ENCODE data around the gene GHITM. TPM values are rescaled to one million over a fixed set of nuclear protein-coding genes. Genes with fewer than 3 reads are reported as not detected.

GHITM gene
- total RNA-seq, 2 donors from 2014 or later: 84.5 to 85.8 TPM

DNA sequence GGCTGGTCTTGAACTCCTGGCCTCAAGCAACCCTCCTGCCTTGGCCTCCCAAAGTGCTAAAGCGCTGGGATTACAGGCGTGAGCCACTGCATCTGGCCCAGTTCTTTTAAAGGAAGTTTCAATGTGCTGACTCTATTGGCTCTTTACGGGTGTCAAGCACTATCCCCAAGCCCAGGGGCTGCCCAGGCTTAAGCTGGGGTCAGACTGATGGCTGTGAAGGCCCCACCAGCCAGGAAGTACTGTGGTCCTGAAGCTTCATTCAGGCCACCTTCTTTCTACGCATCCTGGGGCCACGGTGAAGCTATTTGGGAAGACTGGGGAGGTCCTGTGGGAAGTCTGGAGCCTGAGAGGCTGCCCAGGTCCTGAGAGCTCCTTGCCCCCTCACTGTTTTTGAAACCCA lies 42.3 kb downstream of the GHITM start:
- 93 to 100% methylated on average over 4 to 5 of the region's 5 CpGs for WGBS, 2 experiments (ENCODE audit: insufficient coverage in 1 of 2, insufficient read length in 1 of 2)

DNA sequence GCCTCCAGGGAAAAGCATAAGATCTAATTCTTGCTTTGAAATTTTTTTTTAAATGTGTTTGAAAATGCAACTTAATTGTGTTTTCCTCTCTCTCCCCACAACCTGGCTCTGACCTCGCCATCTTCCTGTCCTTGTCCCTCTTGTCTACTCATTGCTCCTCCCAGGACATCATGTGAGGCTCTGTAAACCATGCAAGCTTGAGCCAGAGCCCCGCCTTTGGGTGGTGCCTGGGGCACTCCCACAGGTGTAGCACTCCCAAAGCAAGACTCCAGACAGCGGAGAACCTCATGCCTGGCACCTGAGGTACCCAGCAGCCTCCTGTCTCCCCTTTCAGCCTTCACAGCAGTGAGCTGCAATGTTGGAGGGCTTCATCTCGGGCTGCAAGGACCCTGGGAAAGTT lies 45.2 kb downstream of the GHITM start:
- peaks cover 19% of the 10 kb centered on the region for H3K27me3 ChIP-seq (ENCODE audit: control insufficient read depth, insufficient read depth, low read length, poor library complexity, severe bottlenecking)
- H3K9ac ChIP-seq (ENCODE audit: extremely low read depth, low read length, poor library complexity, severe bottlenecking): no peak overlapping the region
- no peak for DNase-seq
- H3K4me1 ChIP-seq (ENCODE audit: control insufficient read depth, insufficient read depth, low read length): no peaks in the 10 kb centered on the region
- Mint-ChIP-seq H3K36me3 (ENCODE audit: low read depth) (no peaks in the 10 kb centered on the region), H3K9me3 (peaks cover 19% of the 10 kb centered on the region), H3K27ac (no peak overlapping the region), H3K27me3 (ENCODE audit: insufficient read depth) (peaks cover 9% of the 10 kb centered on the region), H3K4me1 (no peaks in the 10 kb centered on the region), H3K4me3 (no peak overlapping the region)
- H3K36me3 ChIP-seq (ENCODE audit: control insufficient read depth, insufficient read depth, low read length): no peaks in the 10 kb centered on the region
- H3K27ac ChIP-seq (ENCODE audit: low read depth, low read length): no peak overlapping the region
- TF ChIP-seq, protein P1, sequence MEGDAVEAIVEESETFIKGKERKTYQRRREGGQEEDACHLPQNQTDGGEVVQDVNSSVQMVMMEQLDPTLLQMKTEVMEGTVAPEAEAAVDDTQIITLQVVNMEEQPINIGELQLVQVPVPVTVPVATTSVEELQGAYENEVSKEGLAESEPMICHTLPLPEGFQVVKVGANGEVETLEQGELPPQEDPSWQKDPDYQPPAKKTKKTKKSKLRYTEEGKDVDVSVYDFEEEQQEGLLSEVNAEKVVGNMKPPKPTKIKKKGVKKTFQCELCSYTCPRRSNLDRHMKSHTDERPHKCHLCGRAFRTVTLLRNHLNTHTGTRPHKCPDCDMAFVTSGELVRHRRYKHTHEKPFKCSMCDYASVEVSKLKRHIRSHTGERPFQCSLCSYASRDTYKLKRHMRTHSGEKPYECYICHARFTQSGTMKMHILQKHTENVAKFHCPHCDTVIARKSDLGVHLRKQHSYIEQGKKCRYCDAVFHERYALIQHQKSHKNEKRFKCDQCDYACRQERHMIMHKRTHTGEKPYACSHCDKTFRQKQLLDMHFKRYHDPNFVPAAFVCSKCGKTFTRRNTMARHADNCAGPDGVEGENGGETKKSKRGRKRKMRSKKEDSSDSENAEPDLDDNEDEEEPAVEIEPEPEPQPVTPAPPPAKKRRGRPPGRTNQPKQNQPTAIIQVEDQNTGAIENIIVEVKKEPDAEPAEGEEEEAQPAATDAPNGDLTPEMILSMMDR (conservative IDR thresholded peaks at IDR 0.05): no peak
- H3K9me3 ChIP-seq (ENCODE audit: control insufficient read depth, low read length): no peaks in the 10 kb centered on the region
- H3K4me3 ChIP-seq (ENCODE audit: low read length): no peak overlapping the region
- 82 to 84% methylated on average over 2 to 4 of the region's 4 CpGs for WGBS, 2 experiments (ENCODE audit: insufficient coverage in 1 of 2, insufficient read length in 1 of 2)

More for the DNA sequence above, 42.3 kb downstream of the GHITM start:
- no peak overlapping the region for H3K4me3 Mint-ChIP-seq
- peaks cover 19% of the 10 kb centered on the region for H3K9me3 Mint-ChIP-seq
- no peak overlapping the region for H3K4me3 ChIP-seq (ENCODE audit: low read length)
- no peak overlapping the region for H3K27ac ChIP-seq (ENCODE audit: low read depth, low read length)
- H3K36me3 Mint-ChIP-seq (ENCODE audit: low read depth): no peaks in the 10 kb centered on the region
- peaks cover 3% of the 10 kb centered on the region for H3K27me3 ChIP-seq (ENCODE audit: control insufficient read depth, insufficient read depth, low read length, poor library complexity, severe bottlenecking)
- no peaks in the 10 kb centered on the region for H3K9me3 ChIP-seq (ENCODE audit: control insufficient read depth, low read length)
- H3K4me1 Mint-ChIP-seq: no peaks in the 10 kb centered on the region
- H3K4me1 ChIP-seq (ENCODE audit: control insufficient read depth, insufficient read depth, low read length): no peaks in the 10 kb centered on the region
- no peak overlapping the region for H3K27ac Mint-ChIP-seq
- H3K9ac ChIP-seq (ENCODE audit: extremely low read depth, low read length, poor library complexity, severe bottlenecking): no peak overlapping the region
- no peaks in the 10 kb centered on the region for H3K36me3 ChIP-seq (ENCODE audit: control insufficient read depth, insufficient read depth, low read length)
- peaks cover 9% of the 10 kb centered on the region for H3K27me3 Mint-ChIP-seq (ENCODE audit: insufficient read depth)
- no peak for DNase-seq
- TF ChIP-seq, protein P1 (conservative IDR thresholded peaks at IDR 0.05): no peak

DNA sequence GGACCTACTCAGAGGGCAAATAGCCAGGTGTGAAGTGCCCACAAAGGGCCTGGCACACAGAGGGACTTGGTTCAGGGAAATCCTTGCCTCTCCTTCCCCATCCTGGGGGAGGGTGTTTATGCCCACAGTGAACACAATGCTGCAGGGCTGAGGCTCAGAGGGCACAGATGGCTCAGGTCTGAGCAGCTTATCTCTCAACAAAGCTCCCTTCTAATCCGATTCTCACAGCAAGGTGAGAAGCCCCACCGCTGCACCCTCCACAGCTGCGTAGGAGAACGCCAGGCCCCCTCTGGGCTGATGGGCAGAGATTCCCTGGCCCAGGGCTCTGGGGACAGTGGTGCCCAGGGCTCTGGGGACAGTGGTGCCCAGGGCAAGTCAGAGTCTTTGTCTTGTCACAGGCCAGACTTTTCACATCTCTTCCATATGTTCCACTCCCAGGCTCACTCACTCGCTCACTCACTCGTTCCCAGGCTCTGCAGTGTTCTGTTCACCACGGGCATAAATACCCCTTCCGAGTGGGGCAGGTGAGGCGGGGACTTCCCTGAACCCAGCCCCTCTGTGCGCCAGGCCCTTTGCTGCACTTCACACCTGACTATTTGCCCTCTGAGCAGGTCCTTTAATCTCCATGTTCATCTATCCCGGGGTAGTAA lies 46.3 kb downstream of the GHITM start:
- no peak overlapping the region for H3K9ac ChIP-seq (ENCODE audit: extremely low read depth, low read length, poor library complexity, severe bottlenecking)
- no peak for DNase-seq
- H3K27me3 ChIP-seq (ENCODE audit: control insufficient read depth, insufficient read depth, low read length, poor library complexity, severe bottlenecking): peaks cover 24% of the 10 kb centered on the region
- Mint-ChIP-seq H3K4me1 (no peaks in the 10 kb centered on the region), H3K4me3 (no peak overlapping the region), H3K9me3 (peaks cover 9% of the 10 kb centered on the region), H3K27ac (no peak overlapping the region), H3K27me3 (ENCODE audit: insufficient read depth) (peaks cover 16% of the 10 kb centered on the region), H3K36me3 (ENCODE audit: low read depth) (no peaks in the 10 kb centered on the region)
- TF ChIP-seq, protein P1 (conservative IDR thresholded peaks at IDR 0.05): no peak
- no peak overlapping the region for H3K27ac ChIP-seq (ENCODE audit: low read depth, low read length)
- WGBS, 2 experiments (ENCODE audit: insufficient coverage in 1 of 2, insufficient read length in 1 of 2): 76 to 84% methylated on average over 9 to 11 of the region's 11 CpGs
- H3K4me3 ChIP-seq (ENCODE audit: low read length): no peak overlapping the region
- H3K4me1 ChIP-seq (ENCODE audit: control insufficient read depth, insufficient read depth, low read length): no peaks in the 10 kb centered on the region
- H3K9me3 ChIP-seq (ENCODE audit: control insufficient read depth, low read length): no peaks in the 10 kb centered on the region
- H3K36me3 ChIP-seq (ENCODE audit: control insufficient read depth, insufficient read depth, low read length): no peaks in the 10 kb centered on the region

Data from endodermal cell (in vitro differentiated cells).